Endothelial cell of umbilical vein (primary cell): ENCODE results near the gene MON1A. TPM values are rescaled to one million over a fixed set of nuclear protein-coding genes. Genes with fewer than 3 reads are reported as not detected.

Experiments
- BruUV-seq: library from RNA; stranded (reverse); fragments of 400-500 nt; replicated peaks from 2 replicates; lab custom pipeline; 2021; lab: Mats Ljungman, UMichigan
- CTCF ChIA-PET: fragments of 300-600, 350-600 bp; sonication (Branson Sonifier 250); formaldehyde crosslinking; loops from one replicate; lab custom pipeline; 2021; ENCODE audit warnings: antibody characterized with exemption, inconsistent platforms; lab: Charles Lee
- POLR2A ChIA-PET: fragments of 300-600, 350-600 bp; sonication (Branson Sonifier 250); formaldehyde crosslinking; loops from one replicate; lab custom pipeline; 2021; ENCODE audit warnings: antibody characterized with exemption, inconsistent platforms; lab: Charles Lee
- DNase-seq: peaks from one replicate; pipeline ENCODE4 v3.0.0-alpha.2; 2011; ENCODE audit warnings: low read depth, low spot score
- FAIRE-seq: peaks from 2 replicates; lab custom pipeline; 2011; peaks lifted over from hg19 to GRCh38; lab: Jason Lieb, UNC
- H2AFZ ChIP-seq: 2 replicates; pipeline ENCODE4 v1.6.0; 2012; ENCODE audit warnings: low read depth, low read length, control low read depth, inconsistent platforms
- H3K27ac ChIP-seq: 2 replicates; pipeline ENCODE4 v1.5.1; 2011; ENCODE audit warnings: low read depth, mild to moderate bottlenecking, control low read depth, low read length, moderate library complexity; ENCODE audit not compliant: insufficient read depth
- H3K27me3 ChIP-seq, 2 experiments: 2 replicates each; pipeline versions ENCODE4 v1.6.0 to v1.6.1; 2011; ENCODE audit warnings: low read length in 2 of 2, mixed read lengths in 1 of 2; ENCODE audit not compliant: control insufficient read depth in 2 of 2, insufficient read depth in 2 of 2
- H3K36me3 ChIP-seq, 2 experiments: 2 replicates in 1 of 2; 3 replicates in 1 of 2; pipeline ENCODE4 v1.5.1; 2011; ENCODE audit warnings: low read length in 2 of 2, mild to moderate bottlenecking in 1 of 2, moderate library complexity in 1 of 2; ENCODE audit not compliant: control insufficient read depth in 2 of 2, insufficient read depth in 2 of 2; ENCODE audit errors: extremely low read depth in 1 of 2
- H3K4me1 ChIP-seq: 3 replicates; pipeline ENCODE4 v1.5.1; 2011; ENCODE audit warnings: mild to moderate bottlenecking, low read length; ENCODE audit not compliant: control insufficient read depth, insufficient read depth; ENCODE audit errors: extremely low read depth
- H3K4me2 ChIP-seq: 2 replicates; pipeline ENCODE4 v1.6.1; 2011; ENCODE audit warnings: low read length, control low read depth, mixed read lengths; ENCODE audit not compliant: insufficient read depth
- H3K4me3 ChIP-seq, 3 experiments: fragments of 200-600 bp in 1 of 3; sonication (generic), shearing (Covaris generic) in 1 of 3; replicated peaks in 1 of 3; 2 replicates each; pipeline ENCODE4 v1.5.1; 2011 to 2016; ENCODE audit warnings: control low read depth in 3 of 3, low read length in 3 of 3, mild to moderate bottlenecking in 2 of 3, inconsistent platforms in 1 of 3, low read depth in 1 of 3, moderate library complexity in 1 of 3; ENCODE audit not compliant: insufficient read depth in 1 of 3
- H3K79me2 ChIP-seq: 2 replicates; pipeline ENCODE4 v1.6.0; 2012; ENCODE audit warnings: low read length, inconsistent platforms; ENCODE audit not compliant: control insufficient read depth, insufficient read depth
- H3K9ac ChIP-seq: replicated peaks from 2 replicates; pipeline ENCODE3; 2011; ENCODE audit warnings: low read length, control low read depth; ENCODE audit not compliant: insufficient read depth; ENCODE audit errors: extremely low read depth
- H3K9me1 ChIP-seq: replicated peaks from 3 replicates; pipeline ENCODE4 v1.6.0; 2011; ENCODE audit warnings: mild to moderate bottlenecking, low read length; ENCODE audit not compliant: control insufficient read depth, insufficient read depth; ENCODE audit errors: extremely low read depth
- H3K9me3 ChIP-seq: replicated peaks from 2 replicates; pipeline ENCODE4 v1.5.1; 2012; ENCODE audit warnings: low read length, inconsistent platforms; ENCODE audit not compliant: control insufficient read depth, insufficient read depth
- H4K20me1 ChIP-seq: replicated peaks from 2 replicates; pipeline ENCODE3; 2011; ENCODE audit warnings: mild to moderate bottlenecking, low read length; ENCODE audit not compliant: control insufficient read depth, insufficient read depth; ENCODE audit errors: extremely low read depth
- CTCF ChIP-seq, 2 donors: IDR thresholded peaks; 1 replicate in 1 of 2; 2 replicates in 1 of 2; pipeline ENCODE4 v1.5.1; 2011; ENCODE audit warnings: low read length in 2 of 2, mild to moderate bottlenecking in 2 of 2, moderate library complexity in 2 of 2, control low read depth in 1 of 2, inconsistent platforms in 1 of 2, low read depth in 1 of 2; ENCODE audit not compliant: insufficient read depth in 1 of 2; ENCODE audit errors: extremely low read depth in 1 of 2
- EZH2 ChIP-seq: IDR thresholded peaks from 2 replicates; pipeline ENCODE4 v1.6.1; 2012; ENCODE audit warnings: borderline replicate concordance, low read depth, mild to moderate bottlenecking, moderate library complexity, low read length, inconsistent platforms; ENCODE audit not compliant: severe bottlenecking
- FOS ChIP-seq: IDR thresholded peaks from 2 replicates; pipeline ENCODE4 v1.6.1; 2011; ENCODE audit warnings: mild to moderate bottlenecking, low read length, moderate library complexity, borderline replicate concordance; ENCODE audit not compliant: insufficient read depth
- GATA2 ChIP-seq: IDR thresholded peaks from 2 replicates; pipeline ENCODE4 v1.7.0; 2011; ENCODE audit warnings: low read depth, mild to moderate bottlenecking, moderate library complexity, mixed read lengths, low read length; ENCODE audit not compliant: insufficient read length, insufficient read depth
- JUN ChIP-seq: IDR thresholded peaks from 2 replicates; pipeline ENCODE4 v1.6.1; 2011; ENCODE audit warnings: borderline replicate concordance, low read depth; ENCODE audit not compliant: insufficient read length, insufficient read depth
- MAX ChIP-seq: IDR thresholded peaks from 2 replicates; pipeline ENCODE4 v1.6.1; 2011; ENCODE audit not compliant: insufficient read depth, insufficient read length
- MYC ChIP-seq: IDR thresholded peaks from one replicate; pipeline ENCODE4 v1.6.1; 2011; ENCODE audit warnings: mild to moderate bottlenecking, low read depth, low read length
- POLR2A ChIP-seq: IDR thresholded peaks from 2 replicates; pipeline ENCODE4 v1.6.1; 2012; ENCODE audit warnings: low read depth, mild to moderate bottlenecking, control low read depth, low read length
- POLR2AphosphoS5 ChIP-seq: IDR thresholded peaks from 2 replicates; pipeline ENCODE4 v1.6.1; 2012; ENCODE audit warnings: low read depth, mild to moderate bottlenecking, control low read depth, low read length, moderate library complexity; ENCODE audit not compliant: insufficient read depth
- dilution Hi-C: fragments of 300-500 bp; cut with MboI; formaldehyde crosslinking; loops from one replicate; pipeline ENCODE4 v1.15.0; 2019; ENCODE audit warnings: low sequenced_read_pairs; ENCODE audit not compliant: extremely low pct_ligation_motif_present
- intact Hi-C: fragments of 100-400 bp; cut with micrococcal nuclease; formaldehyde crosslinking; loops from one replicate; pipeline ENCODE4 v1.10.0; 2022
- polyA plus RNA-seq, 4 experiments: library from polyadenylated mRNA; depleted of rRNA in 3 of 4; stranded (reverse) in 3 of 4; unstranded in 1 of 4; fragments of >200 nt; gene quantifications; 2 replicates each; pipeline versions ENCODE4 v1.2.1 to v1.2.3, GENCODE V29; 2011 to 2012; ENCODE audit warnings: missing spikeins in 1 of 4
- total RNA-seq: library from RNA; stranded (reverse); gene quantifications from 2 replicates; pipeline ENCODE4 v1.2.3, GENCODE V29; 2021

The MON1A gene
- total and polyA plus RNA-seq, 2 donors (not counting 3 experiments of a cell fraction or from before 2014, with no cell fraction given): 17.5 to 31.1 TPM

- Histone ChIP-seq H3K79me2 (peaks cover 5% of the 10 kb centered on the region), H3K4me3 (no peak overlapping the region), H3K9ac (no peak overlapping the region), H3K36me3 (peaks cover 2 to 14% of the 10 kb centered on the region in 2 experiments), H3K4me1 (no peaks in the 10 kb centered on the region), H3K27me3 (no peaks in the 10 kb centered on the region), H3K9me3 (no peaks in the 10 kb centered on the region), H4K20me1 (peaks cover 2% of the 10 kb centered on the region), H2AFZ (no peak overlapping the region), H3K27ac (no peak overlapping the region), H3K9me1 (no peaks in the 10 kb centered on the region), H3K4me2 (no peak overlapping the region)
- no TSS peak for BruUV-seq
- DNase-seq (no peak), FAIRE-seq (no peak)
- TF ChIP-seq GATA2 (no peak), FOS (no peak)
- dilution Hi-C loops: no loop called here
- intact Hi-C loops: no loop called here
- POLR2A ChIA-PET: no interaction called here
- CTCF ChIA-PET: interaction anchor here (2.2 kb wide), 1 partner anchor 15 kb away, joined by 6 read pairs; no protein-coding TSS in a partner anchor
Measured at GRCh38 chr3:49976942-49977341, 47.3 kb upstream of the MON1A start.

GRCh38 chr3:49972656-49973055, 43.0 kb upstream of the MON1A start:
- intact Hi-C loops: no loop called here
- DNase-seq (no peak), FAIRE-seq (no peak)
- Histone ChIP-seq H3K4me1 (no peaks in the 10 kb centered on the region), H3K79me2 (peaks cover 6% of the 10 kb centered on the region), H3K9me3 (no peaks in the 10 kb centered on the region), H3K36me3 (peaks cover 2 to 15% of the 10 kb centered on the region in 2 experiments), H3K9me1 (no peaks in the 10 kb centered on the region), H3K9ac (no peak overlapping the region), H3K4me3 (no peak overlapping the region), H3K27me3 (no peaks in the 10 kb centered on the region), H3K4me2 (no peak overlapping the region), H4K20me1 (peaks cover 2% of the 10 kb centered on the region), H3K27ac (no peak overlapping the region), H2AFZ (no peak overlapping the region)
- ChIA-PET CTCF (no interaction called here), POLR2A (no interaction called here)
- no TSS peak for BruUV-seq
- dilution Hi-C loops: no loop called here
- TF ChIP-seq EZH2: no peak
- no peak for TF ChIP-seq POLR2AphosphoS5
- TF ChIP-seq POLR2A: no peak
- no peak for TF ChIP-seq CTCF (IDR thresholded peaks at IDR 0.05; ENCODE audit: extremely low read depth in 1 of 2, insufficient read depth in 1 of 2, low read depth in 1 of 2, low read length in 2 of 2)
- TF ChIP-seq MYC: no peak
- no peak for TF ChIP-seq JUN
- TF ChIP-seq MAX: no peak
- TF ChIP-seq GATA2: no peak
- TF ChIP-seq FOS: no peak
